Motor neuron (in vitro differentiated cells): ENCODE results near the gene TCHP. TPM values are rescaled to one million over a fixed set of nuclear protein-coding genes. Genes with fewer than 3 reads are reported as not detected.
A peak's percentile ranks its signal among the peaks of the same experiment; 100 is the strongest.

Experiments
- ATAC-seq, 8 experiments: fragments of 200-7000 bp; cut with Tn5 transposase; replicated peaks in 6 of 8; 2 replicates each; pipeline ENCODE4 v1.8.0; 2021; ENCODE audit warnings: mild to moderate bottlenecking in 8 of 8, moderate library complexity in 8 of 8
- H3K27ac ChIP-seq, 2 donors: fragments of 250-450 bp; sonication (Bioruptor Pico); 2 replicates each; pipeline ENCODE4 v1.9.0; 2021; ENCODE audit warnings: antibody characterized with exemption in 2 of 2, mild to moderate bottlenecking in 2 of 2, moderate library complexity in 1 of 2
- H3K4me1 ChIP-seq, 2 donors: fragments of 250-450 bp; sonication (Bioruptor Pico); replicated peaks in 1 of 2; 2 replicates each; pipeline ENCODE4 v1.6.1; 2021; ENCODE audit warnings: antibody characterized with exemption in 2 of 2, mild to moderate bottlenecking in 2 of 2, moderate library complexity in 1 of 2
- H3K4me3 ChIP-seq, 5 donors: fragments of 250-450 bp; sonication (Bioruptor Pico); 2 replicates each; pipeline ENCODE4 v1.9.0; 2021; ENCODE audit warnings: antibody characterized with exemption in 5 of 5, mild to moderate bottlenecking in 5 of 5, moderate library complexity in 4 of 5
- WGBS, 10 experiments: fragments of 450-650 bp; shearing (Covaris generic); methylation state at CpG; one replicate each; pipeline ENCODE4 v1.0.0; 2022; 5-methylcytosine and 5-hydroxymethylcytosine counted together
- in situ Hi-C, 9 experiments: fragments of 400-800 bp; cut with MboI; loops; one replicate each; pipeline ENCODE4 v1.15.0; 2021; ENCODE audit warnings: low sequenced_read_pairs in 9 of 9, low pct_unique_long_range_greater_than_20kb in 2 of 9; ENCODE audit not compliant: unreplicated experiment in 9 of 9
- total RNA-seq, 8 experiments: library from RNA; unstranded; fragments of 300-600 nt; gene quantifications; 2 replicates each; pipeline versions ENCODE4 v1.2.3 to v1.2.4, GENCODE V29; 2022

The TCHP gene
- total RNA-seq, 8 experiments from 2014 or later = 7.5 to 23.7 (median 14.3) TPM

DNA sequence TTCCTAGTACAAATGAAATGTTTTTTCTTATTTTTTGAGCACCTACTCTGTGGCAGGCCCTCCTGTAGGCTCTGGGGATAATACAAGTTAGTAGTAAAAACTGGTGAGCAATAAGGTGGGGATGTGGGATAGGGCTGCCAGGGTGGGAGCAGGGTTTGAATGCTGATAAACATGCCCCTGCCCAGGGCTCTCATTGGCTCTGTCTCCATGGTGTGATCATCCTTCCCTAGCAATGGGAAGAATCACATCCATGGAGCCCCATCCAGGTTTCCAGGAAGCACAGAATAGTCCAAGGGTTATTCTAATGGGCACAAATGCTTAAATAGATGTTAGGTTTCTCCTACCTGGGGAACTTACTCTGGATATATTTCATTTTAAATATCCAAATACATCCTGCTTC lies 50.6 kb downstream of the TCHP start:
- Histone ChIP-seq H3K4me1 (peaks cover 0 to 22% of the 10 kb centered on the region in 2 donors), H3K27ac (no peak overlapping the region), H3K4me3 (no peak overlapping the region)
- ATAC-seq = no peak
- in situ Hi-C loops = no loop called here

- 10 to 100% (median 72%) methylated on average over 2 to 5 of the region's 5 CpGs for WGBS, 10 experiments
- H3K4me1 ChIP-seq = peaks cover 0 to 22% of the 10 kb centered on the region in 2 donors
- peak in 2 of 8 experiments; percentile 47 to 65 for ATAC-seq
- in situ Hi-C loops = no loop called here
- no peak overlapping the region for H3K27ac ChIP-seq
- H3K4me3 ChIP-seq = no peak overlapping the region
Observed at GRCh38 chr12:109951136-109951535, 51.1 kb downstream of the TCHP start.

DNA sequence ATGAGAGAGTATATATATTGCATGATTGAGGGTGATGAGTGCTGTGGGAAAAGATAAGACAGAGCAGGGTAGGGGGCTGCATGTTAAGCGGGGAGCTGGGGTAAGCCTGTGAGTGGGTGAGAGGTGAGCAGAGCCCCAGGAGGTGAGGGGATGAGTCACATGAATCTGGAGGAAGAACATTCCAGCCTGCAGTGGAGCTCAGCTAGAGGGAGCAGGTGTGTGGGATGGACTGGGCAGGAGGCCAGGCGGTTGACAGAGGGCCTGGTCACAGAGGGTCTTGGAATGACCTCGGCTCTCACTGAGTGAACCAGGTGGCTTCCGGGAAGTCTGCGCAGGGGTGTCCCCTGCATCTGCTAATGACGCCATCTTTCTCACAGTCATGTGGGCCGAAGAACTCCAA lies 51.7 kb downstream of the TCHP start:
- WGBS, 10 experiments = 43 to 100% (median 85%) methylated on average over 1 to 6 of the region's 7 CpGs; no CpG with 5 or more reads in 6 of the 10 experiments

DNA sequence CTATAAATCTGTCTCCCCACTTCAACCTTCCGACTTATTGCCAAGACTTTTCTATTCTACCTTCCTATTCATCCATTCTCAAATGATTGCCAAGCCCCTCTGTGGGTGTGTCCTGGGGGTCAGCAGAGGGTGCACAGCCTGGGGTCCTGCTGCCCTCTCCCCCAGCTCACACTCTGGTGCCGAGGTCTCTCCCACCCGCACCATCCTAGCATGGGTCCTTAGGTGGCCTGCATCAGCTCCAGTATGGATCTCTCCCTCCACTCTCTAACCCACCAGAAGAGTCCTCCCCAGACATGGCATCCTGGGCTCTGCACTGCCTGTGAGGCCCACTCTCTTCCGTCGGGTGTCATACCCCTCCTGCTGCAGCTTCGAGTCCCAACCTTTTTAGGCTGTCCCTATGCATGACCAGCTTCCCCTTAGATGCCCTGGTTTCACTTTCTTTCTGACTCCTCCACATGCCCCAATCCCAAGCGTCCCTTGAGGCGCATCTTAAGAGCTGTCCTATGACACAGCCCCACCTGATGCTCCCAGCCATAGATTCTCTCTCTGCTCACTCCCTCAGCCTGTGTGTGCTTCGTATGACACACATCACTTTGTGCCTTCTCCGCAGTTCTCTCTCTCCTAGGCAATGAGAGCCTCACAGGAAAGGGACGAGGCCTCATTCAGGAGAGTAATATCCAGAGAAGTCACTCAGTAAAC lies 52.2 kb downstream of the TCHP start:
- WGBS, 10 experiments = 75 to 100% (median 97%) methylated on average over 1 to 9 of the region's 11 CpGs
- no peak overlapping the region for H3K4me3 ChIP-seq
- peak in 2 of 8 experiments; percentile 8 to 16 for ATAC-seq
- H3K4me1 ChIP-seq = peaks cover 0 to 14% of the 10 kb centered on the region in 2 donors
- in situ Hi-C loops = no loop called here
- no peak overlapping the region for H3K27ac ChIP-seq

More for the DNA sequence above, 51.7 kb downstream of the TCHP start:
- peak in 7 of 8 experiments; percentile 15 to 94 (median 47) for ATAC-seq
- H3K4me1 ChIP-seq = peaks cover 0 to 20% of the 10 kb centered on the region in 2 donors
- H3K4me3 ChIP-seq = no peak overlapping the region
- in situ Hi-C loops = no loop called here
- no peak overlapping the region for H3K27ac ChIP-seq

DNA sequence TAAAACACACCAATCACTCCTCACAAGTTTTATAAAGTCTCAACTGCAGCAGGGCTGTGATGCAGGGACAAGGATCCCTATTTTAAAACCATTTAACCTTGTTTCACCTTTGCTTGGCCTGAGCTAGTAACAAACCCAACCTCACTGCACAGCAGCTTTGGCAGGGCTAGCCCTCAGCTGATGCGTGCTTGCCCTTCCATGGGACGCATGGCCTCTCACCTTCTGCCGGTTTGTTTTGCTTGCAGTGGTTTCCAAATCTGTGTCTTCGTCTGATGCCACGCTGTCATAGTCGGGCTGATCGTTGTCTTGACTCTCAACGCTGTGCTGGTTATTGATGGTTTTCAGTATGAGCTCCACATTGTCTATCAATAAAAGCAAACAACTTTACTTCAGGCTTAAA lies 52.8 kb downstream of the TCHP start:
- in situ Hi-C loops = no loop called here
- ATAC-seq = no peak
- H3K4me3 ChIP-seq = no peak overlapping the region
- 80 to 100% (median 96%) methylated on average over 4 to 8 of the region's 8 CpGs; no CpG with 5 or more reads in 2 of the 10 experiments for WGBS, 10 experiments
- H3K4me1 ChIP-seq = peaks cover 0 to 9% of the 10 kb centered on the region in 2 donors
- no peak overlapping the region for H3K27ac ChIP-seq

DNA sequence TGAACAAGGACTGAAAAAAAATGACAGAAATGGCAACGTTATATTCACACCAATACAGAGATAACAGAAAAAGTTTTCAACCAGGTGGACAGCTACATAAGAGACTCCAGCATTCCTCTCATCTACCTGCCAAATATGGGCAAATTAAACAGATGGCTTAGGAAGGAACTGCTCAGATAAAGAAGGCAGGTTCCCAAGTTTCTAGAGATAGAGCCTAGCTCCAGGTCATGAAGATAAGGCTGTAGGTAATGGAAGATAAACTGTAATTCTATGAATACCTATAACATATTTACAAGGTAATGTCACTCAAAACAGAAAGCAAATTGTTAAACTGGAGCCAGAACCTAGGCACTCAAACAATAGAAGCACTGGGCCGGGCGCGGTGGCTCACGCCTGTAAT lies 53.6 kb downstream of the TCHP start:
- Histone ChIP-seq H3K27ac (no peak overlapping the region), H3K4me3 (no peak overlapping the region), H3K4me1 (peaks cover 0 to 6% of the 10 kb centered on the region in 2 donors)
- in situ Hi-C loops = no loop called here
- WGBS, 10 experiments = 78 to 100% (median 93%) methylated on average over 1 to 4 of the region's 5 CpGs; no CpG with 5 or more reads in 3 of the 10 experiments
- ATAC-seq = no peak

DNA sequence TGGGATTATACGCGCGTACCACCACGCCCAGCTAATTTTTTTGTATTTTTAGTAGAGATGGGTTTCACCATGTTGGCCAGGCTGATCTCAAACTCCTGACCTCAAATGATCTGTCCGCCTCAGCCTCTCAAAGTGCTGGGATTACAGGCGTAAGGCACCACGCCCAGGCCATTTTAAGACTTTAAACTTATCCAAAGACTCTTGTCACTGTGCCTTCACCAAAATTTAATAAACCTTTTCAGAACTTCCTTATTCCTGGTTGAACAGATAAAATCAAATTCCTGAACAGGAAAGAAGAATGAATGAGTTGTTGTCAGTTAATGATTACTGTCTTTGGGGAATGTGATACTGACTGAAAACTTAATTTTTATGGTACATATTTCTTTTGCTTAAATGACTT lies 58.3 kb downstream of the TCHP start:
- in situ Hi-C loops = no loop called here
- no peaks in the 10 kb centered on the region for H3K4me1 ChIP-seq
- H3K4me3 ChIP-seq = no peak overlapping the region
- ATAC-seq = no peak
- WGBS, 10 experiments = 83 to 100% (median 99%) methylated on average over 2 to 7 of the region's 7 CpGs; no CpG with 5 or more reads in 5 of the 10 experiments
- H3K27ac ChIP-seq = no peak overlapping the region

- H3K4me3 ChIP-seq = no peak overlapping the region
- H3K4me1 ChIP-seq = no peaks in the 10 kb centered on the region
- ATAC-seq = no peak
- 86 to 100% (median 95%) methylated on average over 2 to 8 of the region's 8 CpGs; no CpG with 5 or more reads in 2 of the 10 experiments for WGBS, 10 experiments
- in situ Hi-C loops = no loop called here
- H3K27ac ChIP-seq = no peak overlapping the region
Observed at GRCh38 chr12:109959411-109960093, 59.5 kb downstream of the TCHP start.

GRCh38 chr12:109961201-109961600 lies 61.1 kb downstream of the TCHP start:
- in situ Hi-C loops = no loop called here
- peak in 2 of 8 experiments; percentile 62 to 85 for ATAC-seq
- no peak overlapping the region for H3K27ac ChIP-seq
- 75 to 95% (median 89%) methylated on average over 4 to 14 of the region's 14 CpGs; no CpG with 5 or more reads in 3 of the 10 experiments for WGBS, 10 experiments
- no peak overlapping the region for H3K4me3 ChIP-seq
- no peaks in the 10 kb centered on the region for H3K4me1 ChIP-seq

- Histone ChIP-seq H3K27ac (no peak overlapping the region), H3K4me1 (no peaks in the 10 kb centered on the region), H3K4me3 (no peak overlapping the region)
- in situ Hi-C loops = no loop called here
- 45 to 100% (median 91%) methylated on average over 1 to 6 of the region's 6 CpGs for WGBS, 10 experiments
- ATAC-seq = peak in 1 of 8 experiments; percentile 15
Observed at GRCh38 chr12:109961612-109962011, 61.5 kb downstream of the TCHP start.

- no peak overlapping the region for H3K4me3 ChIP-seq
- no peaks in the 10 kb centered on the region for H3K4me1 ChIP-seq
- 0 to 86% (median 53%) methylated on average over 1 to 3 of the region's 3 CpGs; no CpG with 5 or more reads in 6 of the 10 experiments for WGBS, 10 experiments
- peak in 3 of 8 experiments; percentile 20 to 66 (median 23) for ATAC-seq
- no peak overlapping the region for H3K27ac ChIP-seq
- in situ Hi-C loops = no loop called here
Observed at GRCh38 chr12:109962398-109962797, 62.3 kb downstream of the TCHP start.

DNA sequence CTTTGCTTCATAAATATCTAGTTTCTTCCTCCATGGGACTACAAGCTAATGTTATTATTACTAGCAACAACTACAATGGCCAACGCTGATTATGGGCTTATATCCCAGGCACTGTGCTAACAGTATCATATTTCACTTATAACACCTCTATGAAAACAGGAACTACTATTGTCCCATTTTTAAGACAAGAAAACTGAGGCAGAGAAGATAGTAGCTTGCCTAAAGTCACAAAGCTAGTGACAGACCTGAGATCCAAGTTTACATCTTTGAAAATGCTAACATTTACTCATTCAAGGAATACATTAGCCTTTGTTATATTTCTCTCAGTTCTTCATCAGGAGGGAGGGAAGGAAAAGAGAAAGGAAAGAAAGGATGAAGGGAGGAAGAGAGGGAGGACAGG lies 63.3 kb downstream of the TCHP start:
- in situ Hi-C loops = no loop called here
- Histone ChIP-seq H3K4me1 (no peaks in the 10 kb centered on the region), H3K27ac (no peak overlapping the region), H3K4me3 (no peak overlapping the region)
- no peak for ATAC-seq
- WGBS, 10 experiments = 29 to 100% (median 94%) methylated on average over 1 of the region's 1 CpG; no CpG with 5 or more reads in 2 of the 10 experiments

DNA sequence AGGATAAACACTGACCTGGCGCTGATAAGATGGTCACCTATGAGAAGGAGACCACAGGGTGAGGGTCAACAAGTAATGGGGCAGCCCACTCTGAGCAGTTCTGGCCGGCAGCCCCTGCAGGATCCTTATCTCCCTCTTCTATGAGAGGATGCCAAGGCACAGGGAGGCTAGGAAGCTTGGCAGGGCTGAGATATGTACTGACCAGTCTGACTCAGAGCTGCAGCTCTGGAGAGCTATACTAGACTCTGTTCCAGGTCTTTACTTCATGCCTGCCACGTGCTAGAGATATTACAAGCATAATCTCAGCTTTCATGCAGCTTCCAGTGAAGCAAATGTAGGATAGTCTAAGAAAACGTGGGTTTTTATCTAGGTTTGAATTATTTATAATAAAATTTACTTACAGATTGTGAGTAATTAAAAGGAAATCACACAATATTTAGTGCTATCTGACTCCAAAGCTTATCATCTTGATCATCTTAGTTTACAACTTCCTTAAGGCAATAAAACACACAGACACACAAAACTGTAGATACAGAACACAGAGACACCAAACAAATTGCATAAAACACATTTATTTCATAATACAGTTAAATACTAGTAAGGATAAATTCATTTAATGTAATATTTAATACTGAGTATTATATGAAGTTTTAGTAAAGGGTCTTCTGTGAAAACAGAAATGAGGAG lies 63.8 kb downstream of the TCHP start:
- Histone ChIP-seq H3K27ac (no peak overlapping the region), H3K4me1 (no peaks in the 10 kb centered on the region), H3K4me3 (no peak overlapping the region)
- in situ Hi-C loops = no loop called here
- WGBS, 10 experiments = 27 to 80% (median 64%) methylated on average over 2 to 4 of the region's 4 CpGs; no CpG with 5 or more reads in 2 of the 10 experiments
- peak in 2 of 8 experiments; percentile 32 to 80 for ATAC-seq
